GM20431 (cell line): ENCODE data around the gene FBXL17.
"Not testable (repeated sequence)": the region's sequence is repeated elsewhere in the genome, so short reads cannot be mapped to it uniquely, and the experiment has no call there.

ENCODE experiments used
- in situ Hi-C: fragments of 300-500 bp; cut with MseI, MboI; formaldehyde crosslinking; loops from one replicate; pipeline ENCODE4 v1.15.0; 2020; ENCODE audit warnings: low sequenced_read_pairs; ENCODE audit not compliant: unreplicated experiment

The FBXL17 gene

GRCh38 chr5:108320231-108320630 is 61.7 kb downstream of the FBXL17 start:
- in situ Hi-C loops: no loop called here

- in situ Hi-C loops: no loop called here
Observed at GRCh38 chr5:108315829-108316228, 66.1 kb downstream of the FBXL17 start.

GRCh38 chr5:108312258-108312657 is 69.6 kb downstream of the FBXL17 start:
- in situ Hi-C loops: no loop called here

- in situ Hi-C loops: no loop called here
Observed at GRCh38 chr5:108311682-108312081, 70.2 kb downstream of the FBXL17 start.

GRCh38 chr5:108303611-108304010 is 78.3 kb downstream of the FBXL17 start:
- in situ Hi-C loops: no loop called here

- in situ Hi-C loops: no loop called here
Observed at GRCh38 chr5:108303086-108303485, 78.8 kb downstream of the FBXL17 start.

- in situ Hi-C loops: no loop called here
Observed at GRCh38 chr5:108297042-108297601, 84.8 kb downstream of the FBXL17 start.

GRCh38 chr5:108295578-108296368 is 86.1 kb downstream of the FBXL17 start:
- in situ Hi-C loops: no loop called here

- in situ Hi-C loops: no loop called here
Observed at GRCh38 chr5:108280960-108281569, 100.8 kb downstream of the FBXL17 start.

- in situ Hi-C loops: no loop called here
Observed at GRCh38 chr5:108280248-108280647, 101.7 kb downstream of the FBXL17 start.

- in situ Hi-C loops: no loop called here
Observed at GRCh38 chr5:108278285-108279240, 103.3 kb downstream of the FBXL17 start.

GRCh38 chr5:108276187-108277050 is 105.5 kb downstream of the FBXL17 start:
- in situ Hi-C loops: no loop called here

- in situ Hi-C loops: not testable (repeated sequence)
Observed at GRCh38 chr5:108274080-108274479, 107.8 kb downstream of the FBXL17 start.

- in situ Hi-C loops: no loop called here
Observed at GRCh38 chr5:108271127-108271526, 110.8 kb downstream of the FBXL17 start.

- in situ Hi-C loops: no loop called here
Observed at GRCh38 chr5:108266242-108266641, 115.7 kb downstream of the FBXL17 start.

GRCh38 chr5:108264533-108264932 is 117.4 kb downstream of the FBXL17 start:
- in situ Hi-C loops: no loop called here

- in situ Hi-C loops: no loop called here
Observed at GRCh38 chr5:108263338-108263737, 118.6 kb downstream of the FBXL17 start.

GRCh38 chr5:108260858-108261170 is 121.1 kb downstream of the FBXL17 start:
- in situ Hi-C loops: no loop called here

- in situ Hi-C loops: no loop called here
Observed at GRCh38 chr5:108260117-108260857, 121.6 kb downstream of the FBXL17 start.
